Measurements from ENCODE around the gene CHD2.

- TF ChIP-seq, protein P1, sequence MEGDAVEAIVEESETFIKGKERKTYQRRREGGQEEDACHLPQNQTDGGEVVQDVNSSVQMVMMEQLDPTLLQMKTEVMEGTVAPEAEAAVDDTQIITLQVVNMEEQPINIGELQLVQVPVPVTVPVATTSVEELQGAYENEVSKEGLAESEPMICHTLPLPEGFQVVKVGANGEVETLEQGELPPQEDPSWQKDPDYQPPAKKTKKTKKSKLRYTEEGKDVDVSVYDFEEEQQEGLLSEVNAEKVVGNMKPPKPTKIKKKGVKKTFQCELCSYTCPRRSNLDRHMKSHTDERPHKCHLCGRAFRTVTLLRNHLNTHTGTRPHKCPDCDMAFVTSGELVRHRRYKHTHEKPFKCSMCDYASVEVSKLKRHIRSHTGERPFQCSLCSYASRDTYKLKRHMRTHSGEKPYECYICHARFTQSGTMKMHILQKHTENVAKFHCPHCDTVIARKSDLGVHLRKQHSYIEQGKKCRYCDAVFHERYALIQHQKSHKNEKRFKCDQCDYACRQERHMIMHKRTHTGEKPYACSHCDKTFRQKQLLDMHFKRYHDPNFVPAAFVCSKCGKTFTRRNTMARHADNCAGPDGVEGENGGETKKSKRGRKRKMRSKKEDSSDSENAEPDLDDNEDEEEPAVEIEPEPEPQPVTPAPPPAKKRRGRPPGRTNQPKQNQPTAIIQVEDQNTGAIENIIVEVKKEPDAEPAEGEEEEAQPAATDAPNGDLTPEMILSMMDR (IDR thresholded peaks at IDR 0.05) = no peak
- TF ChIP-seq EP300 (IDR thresholded peaks at IDR 0.05) = no peak
- TF ChIP-seq POLR2A (IDR thresholded peaks at IDR 0.05) = no peak
Observed at GRCh38 chr15:92932946-92933649, 33.0 kb downstream of the CHD2 start.

Data from upper lobe of left lung (tissue), 4 donors.